RWPE2 (cell line): ENCODE data around the gene GBF1.
A peak's percentile ranks its signal among the peaks of the same experiment; 100 is the strongest.

Experiments
- ATAC-seq: fragments of 200-7000 bp; cut with Tn5 transposase; 3 replicates; pipeline ENCODE4 v1.9.1; 2021; ENCODE audit warnings: low read depth
- DNase-seq: peaks from one replicate; pipeline ENCODE4 v3.0.0-alpha.2; 2020; ENCODE audit warnings: low spot score
- H3K27ac ChIP-seq: fragments of 450-650 bp; 2 replicates; pipeline ENCODE4 v1.5.1; 2017; ENCODE audit warnings: mild to moderate bottlenecking; ENCODE audit not compliant: poor library complexity, severe bottlenecking
- H3K27me3 ChIP-seq: fragments of 250-450 bp; sonication (Bioruptor Pico); 2 replicates; pipeline ENCODE4 v1.5.1; 2021; ENCODE audit warnings: mild to moderate bottlenecking, moderate library complexity; ENCODE audit not compliant: insufficient read depth, poor library complexity, severe bottlenecking
- H3K36me3 ChIP-seq: fragments of 250-450 bp; sonication (Bioruptor Pico); 2 replicates; pipeline ENCODE4 v1.5.1; 2020; ENCODE audit warnings: low read depth, mild to moderate bottlenecking, moderate library complexity
- H3K4me1 ChIP-seq: fragments of 250-450 bp; sonication (Bioruptor Pico); 2 replicates; pipeline ENCODE4 v1.5.1; 2021; ENCODE audit warnings: mild to moderate bottlenecking, moderate library complexity; ENCODE audit not compliant: insufficient read depth, poor library complexity, severe bottlenecking
- H3K4me3 ChIP-seq: fragments of 250-450 bp; sonication (Bioruptor Pico); 2 replicates; pipeline ENCODE4 v1.5.1; 2021; ENCODE audit warnings: mild to moderate bottlenecking, moderate library complexity; ENCODE audit not compliant: severe bottlenecking
- H3K9me3 ChIP-seq: fragments of 250-450 bp; sonication (Bioruptor Pico); 2 replicates; pipeline ENCODE4 v1.5.1; 2021; ENCODE audit warnings: mild to moderate bottlenecking, moderate library complexity; ENCODE audit not compliant: severe bottlenecking
- CTCF ChIP-seq: fragments of 450-650 bp; IDR thresholded peaks from one replicate; pipeline ENCODE4 v1.5.1; 2017; ENCODE audit warnings: mild to moderate bottlenecking, moderate library complexity; ENCODE audit not compliant: poor library complexity, severe bottlenecking

Gene GBF1

GRCh38 chr10:102384053-102384452, 138.7 kb downstream of the GBF1 start:
- Histone ChIP-seq H3K27me3 (no peaks in the 10 kb centered on the region), H3K4me3 (no peak overlapping the region), H3K36me3 (peaks cover 16% of the 10 kb centered on the region), H3K4me1 (no peaks in the 10 kb centered on the region), H3K9me3 (no peaks in the 10 kb centered on the region), H3K27ac (no peak overlapping the region)
- peak; percentile 11; the same call in 1 of the 3 replicates for ATAC-seq
- DNase-seq: no peak
- no peak for TF ChIP-seq CTCF

- no peak overlapping the region for H3K27ac ChIP-seq
- no peaks in the 10 kb centered on the region for H3K27me3 ChIP-seq
- no peak for TF ChIP-seq CTCF
- ATAC-seq: peak; percentile 22; the same call in 1 of the 3 replicates
- peaks cover 9% of the 10 kb centered on the region for H3K36me3 ChIP-seq
- H3K9me3 ChIP-seq: no peaks in the 10 kb centered on the region
- H3K4me3 ChIP-seq: no peak overlapping the region
- H3K4me1 ChIP-seq: no peaks in the 10 kb centered on the region
- no peak for DNase-seq
Observed at GRCh38 chr10:102384606-102385429, 139.5 kb downstream of the GBF1 start.

DNA sequence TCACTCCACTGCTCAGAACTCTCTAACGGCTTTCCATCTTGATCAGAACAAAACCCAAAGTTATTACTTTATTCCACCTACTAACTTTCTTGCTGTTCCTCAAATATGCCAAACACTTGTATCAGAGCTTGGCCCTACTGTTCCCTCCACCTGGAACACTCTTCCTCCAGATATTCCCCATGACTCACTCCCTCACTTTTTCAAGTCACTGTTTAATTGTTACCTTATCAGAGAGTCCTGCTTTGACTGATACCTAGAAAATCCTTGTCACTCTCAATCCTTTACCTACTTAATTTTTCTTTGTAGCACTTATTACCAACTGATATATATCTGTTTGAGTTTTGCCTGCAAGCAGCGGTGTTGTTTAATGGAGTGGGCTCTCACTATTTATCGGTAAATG, 144.6 kb downstream of the GBF1 start:
- ATAC-seq (no peak), DNase-seq (no peak)
- Histone ChIP-seq H3K27ac (no peak overlapping the region), H3K36me3 (no peaks in the 10 kb centered on the region), H3K9me3 (no peaks in the 10 kb centered on the region), H3K27me3 (no peaks in the 10 kb centered on the region), H3K4me3 (no peak overlapping the region), H3K4me1 (no peaks in the 10 kb centered on the region)
- no peak for TF ChIP-seq CTCF

GRCh38 chr10:102392306-102392705, 147.0 kb downstream of the GBF1 start:
- no peak for ATAC-seq
- H3K27me3 ChIP-seq: no peaks in the 10 kb centered on the region
- TF ChIP-seq CTCF: no peak
- no peak overlapping the region for H3K27ac ChIP-seq
- no peak for DNase-seq
- H3K36me3 ChIP-seq: peaks cover 5% of the 10 kb centered on the region; the same call in 1 of the 2 replicates
- H3K4me1 ChIP-seq: no peaks in the 10 kb centered on the region
- no peak overlapping the region for H3K4me3 ChIP-seq
- H3K9me3 ChIP-seq: no peaks in the 10 kb centered on the region
